Activated T-cell treated with anti-CD3 and anti-CD28 coated beads, Interleukin-2, amount 50 U/mL, for 24 hours (primary cell): ENCODE measurements around the gene NSMF.

Source experiments
- DNase-seq: peaks from one replicate; pipeline ENCODE4 v3.0.0-alpha.2; 2020
- H3K27ac Mint-ChIP-seq: 2 replicates; pipeline ENCODE4 v1.8.0; 2020; ENCODE audit warnings: mild to moderate bottlenecking, mixed read lengths
- H3K27me3 Mint-ChIP-seq: 2 replicates; pipeline ENCODE4 v1.8.0; 2020; ENCODE audit warnings: mixed read lengths
- H3K36me3 Mint-ChIP-seq: 2 replicates; pipeline ENCODE4 v1.8.0; 2020; ENCODE audit warnings: low read depth, mixed read lengths
- H3K4me1 Mint-ChIP-seq: 2 replicates; pipeline ENCODE4 v1.8.0; 2020; ENCODE audit warnings: low read depth, mixed read lengths
- H3K4me3 Mint-ChIP-seq: 2 replicates; pipeline ENCODE4 v1.8.0; 2020; ENCODE audit warnings: mild to moderate bottlenecking, moderate library complexity, mixed read lengths
- H3K9me3 Mint-ChIP-seq: 2 replicates; pipeline ENCODE4 v1.8.0; 2020; ENCODE audit warnings: mixed read lengths

Gene NSMF

GRCh38 chr9:137496601-137497375 lies 37.7 kb upstream of the NSMF start:
- Mint-ChIP-seq H3K36me3 (no peaks in the 10 kb centered on the region), H3K9me3 (no peaks in the 10 kb centered on the region), H3K4me1 (peaks cover 4% of the 10 kb centered on the region)

GRCh38 chr9:137494550-137495351 lies 35.6 kb upstream of the NSMF start:
- H3K27ac Mint-ChIP-seq, result no peak overlapping the region
- no peaks in the 10 kb centered on the region for H3K9me3 Mint-ChIP-seq
- no peaks in the 10 kb centered on the region for H3K36me3 Mint-ChIP-seq
- no peak for DNase-seq
- H3K27me3 Mint-ChIP-seq, result no peaks in the 10 kb centered on the region
- H3K4me1 Mint-ChIP-seq, result peaks cover 4% of the 10 kb centered on the region
- no peak overlapping the region for H3K4me3 Mint-ChIP-seq

More at GRCh38 chr9:137496601-137497375, 37.7 kb upstream of the NSMF start:
- no peak overlapping the region for H3K4me3 Mint-ChIP-seq
- no peak overlapping the region for H3K27ac Mint-ChIP-seq
- no peaks in the 10 kb centered on the region for H3K27me3 Mint-ChIP-seq
- DNase-seq, result no peak

GRCh38 chr9:137494104-137494544 lies 35.0 kb upstream of the NSMF start:
- Mint-ChIP-seq H3K36me3 (no peaks in the 10 kb centered on the region), H3K27me3 (no peaks in the 10 kb centered on the region), H3K9me3 (no peaks in the 10 kb centered on the region), H3K4me1 (peaks cover 4% of the 10 kb centered on the region), H3K4me3 (no peak overlapping the region), H3K27ac (no peak overlapping the region)
- DNase-seq, result no peak

- Mint-ChIP-seq H3K9me3 (no peaks in the 10 kb centered on the region), H3K36me3 (no peaks in the 10 kb centered on the region), H3K4me1 (peaks cover 4% of the 10 kb centered on the region), H3K27ac (no peak overlapping the region), H3K27me3 (no peaks in the 10 kb centered on the region), H3K4me3 (no peak overlapping the region)
- DNase-seq, result no peak
Measured at GRCh38 chr9:137493364-137494103, 34.4 kb upstream of the NSMF start.

- H3K27me3 Mint-ChIP-seq, result no peaks in the 10 kb centered on the region
- H3K36me3 Mint-ChIP-seq, result no peaks in the 10 kb centered on the region
- peaks cover 4% of the 10 kb centered on the region for H3K4me1 Mint-ChIP-seq
- H3K9me3 Mint-ChIP-seq, result no peaks in the 10 kb centered on the region
- H3K4me3 Mint-ChIP-seq, result no peak overlapping the region
- DNase-seq, result peak; percentile 40
- H3K27ac Mint-ChIP-seq, result no peak overlapping the region
Measured at GRCh38 chr9:137492464-137493363, 33.6 kb upstream of the NSMF start.

- H3K4me1 Mint-ChIP-seq, result peaks cover 4% of the 10 kb centered on the region
- H3K4me3 Mint-ChIP-seq, result no peak overlapping the region
- H3K27me3 Mint-ChIP-seq, result no peaks in the 10 kb centered on the region
- no peak overlapping the region for H3K27ac Mint-ChIP-seq
- no peak for DNase-seq
- no peaks in the 10 kb centered on the region for H3K9me3 Mint-ChIP-seq
- H3K36me3 Mint-ChIP-seq, result no peaks in the 10 kb centered on the region
Measured at GRCh38 chr9:137491735-137492432, 32.8 kb upstream of the NSMF start.

- H3K4me3 Mint-ChIP-seq, result no peak overlapping the region
- H3K4me1 Mint-ChIP-seq, result peaks cover 4% of the 10 kb centered on the region
- no peaks in the 10 kb centered on the region for H3K27me3 Mint-ChIP-seq
- H3K36me3 Mint-ChIP-seq, result no peaks in the 10 kb centered on the region
- H3K9me3 Mint-ChIP-seq, result no peaks in the 10 kb centered on the region
- H3K27ac Mint-ChIP-seq, result no peak overlapping the region
- DNase-seq, result no peak
Measured at GRCh38 chr9:137490532-137491186, 31.5 kb upstream of the NSMF start.

- Mint-ChIP-seq H3K4me3 (no peak overlapping the region), H3K4me1 (no peaks in the 10 kb centered on the region), H3K9me3 (no peaks in the 10 kb centered on the region), H3K36me3 (no peaks in the 10 kb centered on the region), H3K27me3 (no peaks in the 10 kb centered on the region), H3K27ac (no peak overlapping the region)
- DNase-seq, result no peak
Measured at GRCh38 chr9:137488906-137489305, 29.8 kb upstream of the NSMF start.

GRCh38 chr9:137488327-137488653 lies 29.2 kb upstream of the NSMF start:
- no peak overlapping the region for H3K27ac Mint-ChIP-seq
- DNase-seq, result no peak
- no peaks in the 10 kb centered on the region for H3K27me3 Mint-ChIP-seq
- H3K9me3 Mint-ChIP-seq, result no peaks in the 10 kb centered on the region
- no peaks in the 10 kb centered on the region for H3K36me3 Mint-ChIP-seq
- no peak overlapping the region for H3K4me3 Mint-ChIP-seq
- no peaks in the 10 kb centered on the region for H3K4me1 Mint-ChIP-seq

GRCh38 chr9:137487454-137488326 lies 28.6 kb upstream of the NSMF start:
- Mint-ChIP-seq H3K4me3 (no peak overlapping the region), H3K36me3 (no peaks in the 10 kb centered on the region), H3K27ac (no peak overlapping the region), H3K9me3 (no peaks in the 10 kb centered on the region), H3K4me1 (no peaks in the 10 kb centered on the region), H3K27me3 (no peaks in the 10 kb centered on the region)
- DNase-seq, result no peak

- no peak for DNase-seq
- Mint-ChIP-seq H3K4me1 (peaks cover 8% of the 10 kb centered on the region), H3K27ac (no peak overlapping the region), H3K9me3 (no peaks in the 10 kb centered on the region), H3K27me3 (no peaks in the 10 kb centered on the region), H3K36me3 (no peaks in the 10 kb centered on the region), H3K4me3 (no peak overlapping the region)
Measured at GRCh38 chr9:137486545-137487453, 27.7 kb upstream of the NSMF start.

- no peaks in the 10 kb centered on the region for H3K9me3 Mint-ChIP-seq
- no peaks in the 10 kb centered on the region for H3K27me3 Mint-ChIP-seq
- H3K4me3 Mint-ChIP-seq, result no peak overlapping the region
- no peaks in the 10 kb centered on the region for H3K36me3 Mint-ChIP-seq
- no peak overlapping the region for H3K27ac Mint-ChIP-seq
- H3K4me1 Mint-ChIP-seq, result peaks cover 9% of the 10 kb centered on the region
- no peak for DNase-seq
Measured at GRCh38 chr9:137486141-137486490, 27.0 kb upstream of the NSMF start.
